Measurements from ENCODE around the gene OR8B3. TPM values are rescaled to one million over a fixed set of nuclear protein-coding genes. Genes with fewer than 3 reads are reported as not detected.

The OR8B3 gene
- total RNA-seq, 1 donor from 2014 or later, result not detected

DNA sequence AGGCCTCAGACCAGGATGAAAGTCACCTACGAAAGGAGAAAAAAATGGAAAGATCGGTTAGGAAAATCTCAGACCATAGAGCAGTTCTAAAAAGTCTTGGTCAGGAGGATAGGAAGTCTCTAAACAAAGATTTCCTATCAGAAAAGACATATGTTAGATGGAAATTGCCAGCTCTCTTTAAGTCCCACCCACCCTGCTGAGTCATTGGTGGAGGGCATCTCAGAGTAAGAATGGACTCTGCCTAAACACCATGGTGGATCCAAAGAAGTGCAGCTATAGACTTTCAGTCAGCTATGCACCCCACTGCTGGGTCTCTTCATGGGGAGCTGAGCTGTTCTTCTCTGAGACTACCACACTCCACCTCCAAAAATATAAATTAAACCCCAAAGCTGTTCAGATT lies 18.2 kb downstream of the OR8B3 start:
- DNase-seq (ENCODE audit: low spot score in 2 of 2) (no peak), FAIRE-seq (no peak)

DNA sequence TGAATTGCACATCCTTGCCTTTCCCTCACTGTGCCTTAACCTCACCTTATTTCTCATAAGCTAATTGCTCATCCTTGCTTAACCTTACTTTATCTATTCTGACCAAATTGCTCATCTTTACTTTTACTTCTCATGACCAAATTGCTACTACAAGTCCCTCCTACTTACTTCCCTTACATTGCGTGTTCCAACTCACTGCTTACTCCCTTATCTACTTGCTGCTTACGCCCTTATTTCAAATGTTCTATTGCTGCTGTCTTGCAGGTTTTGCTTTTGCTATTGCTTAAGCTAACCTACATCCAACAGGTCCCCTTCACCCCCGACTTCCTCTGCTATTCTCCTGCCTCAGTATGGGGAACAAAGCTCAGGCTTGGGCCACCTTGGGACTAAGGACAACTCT lies 22.5 kb downstream of the OR8B3 start:
- DNase-seq (ENCODE audit: low spot score in 2 of 2) (no peak), FAIRE-seq (no peak)

- no peak for DNase-seq (ENCODE audit: low spot score in 2 of 2)
These were observed 39.3 kb downstream of the OR8B3 start for GRCh38 chr11:124359566-124359965.

DNA sequence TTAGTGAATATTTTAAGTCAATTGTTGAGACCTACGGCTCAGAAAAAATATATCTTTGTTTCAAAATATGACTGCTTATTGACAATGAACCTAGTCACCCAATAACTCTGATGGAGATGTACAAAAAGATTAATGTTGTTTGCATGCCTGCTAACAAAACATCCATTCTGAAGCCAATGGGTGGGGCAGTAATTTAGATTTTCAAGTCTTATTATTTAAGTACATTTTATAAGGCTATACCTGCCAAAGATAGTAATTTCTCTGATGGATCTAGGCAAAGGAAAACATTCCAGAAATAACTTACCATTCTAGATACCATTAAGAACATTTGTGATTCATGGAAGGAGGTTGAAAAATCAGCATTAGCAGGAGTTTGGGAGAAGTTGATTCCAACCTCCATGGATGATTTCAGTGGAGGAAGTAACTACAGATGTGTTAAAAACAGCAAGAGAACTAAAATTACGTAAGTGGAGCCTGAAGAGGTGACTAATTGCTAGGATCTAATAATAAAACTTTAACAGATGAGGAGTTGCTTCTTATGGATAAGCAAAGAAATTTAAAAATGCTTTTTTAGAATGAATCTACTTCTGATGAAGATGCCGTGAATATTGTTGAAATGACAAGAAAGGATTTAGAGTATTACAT lies 52.4 kb downstream of the OR8B3 start:
- no peak for DNase-seq (ENCODE audit: low spot score in 2 of 2)
- FAIRE-seq, result no peak

More at GRCh38 chr11:124359566-124359965, 39.3 kb downstream of the OR8B3 start:
- FAIRE-seq, result no peak

Other genes with a start within 250 kb of the OR8B3 start
- not detected for gene OR10D3, start 215.7 kb downstream of the OR8B3 start, total RNA-seq
- gene OR8G1, start 157.9 kb downstream of the OR8B3 start, total RNA-seq, result not detected
- gene OR8G5, start 142.6 kb downstream of the OR8B3 start, total RNA-seq, result not detected
- gene OR8D1, start 85.1 kb downstream of the OR8B3 start, total RNA-seq, result not detected
- gene OR8D2, start 78.8 kb downstream of the OR8B3 start, total RNA-seq, result not detected
- not detected for gene OR8B2, start 14.5 kb downstream of the OR8B3 start, total RNA-seq
- gene OR8B4, start 25.8 kb upstream of the OR8B3 start, total RNA-seq, result not detected
- gene OR8B8, start 46.7 kb upstream of the OR8B3 start, total RNA-seq, result not detected
- not detected for gene OR8B12, start 144.6 kb upstream of the OR8B3 start, total RNA-seq
- not detected for gene OR8A1, start 171.0 kb upstream of the OR8B3 start, total RNA-seq
- not detected for gene PANX3, start 212.4 kb upstream of the OR8B3 start, total RNA-seq
- 35.9 TPM for gene TBRG1, start 223.8 kb upstream of the OR8B3 start, total RNA-seq

All from frontal cortex (tissue), 4 donors.